Measurements from ENCODE around the gene ERGIC3. TPM values are rescaled to one million over a fixed set of nuclear protein-coding genes. Genes with fewer than 3 reads are reported as not detected.

ERGIC3 gene
- total and polyA plus RNA-seq, 11 donors, result 69.8 to 152 (median 101) TPM

GRCh38 chr20:35555951-35556645 lies 14.2 kb downstream of the ERGIC3 start:
- Histone ChIP-seq H3K27me3 (no peaks in the 10 kb centered on the region), H3K4me1 (no peaks in the 10 kb centered on the region), H3K27ac (no peak overlapping the region), H3K4me3 (no peak overlapping the region), H3K9me3 (no peaks in the 10 kb centered on the region), H3K36me3 (peaks cover 3 to 70% (median 50%) of the 10 kb centered on the region in 9 donors)
- ATAC-seq (no peak), DNase-seq (no peak)
- no peak for TF ChIP-seq POLR2A (IDR thresholded peaks at IDR 0.05)
- TF ChIP-seq, protein P1, sequence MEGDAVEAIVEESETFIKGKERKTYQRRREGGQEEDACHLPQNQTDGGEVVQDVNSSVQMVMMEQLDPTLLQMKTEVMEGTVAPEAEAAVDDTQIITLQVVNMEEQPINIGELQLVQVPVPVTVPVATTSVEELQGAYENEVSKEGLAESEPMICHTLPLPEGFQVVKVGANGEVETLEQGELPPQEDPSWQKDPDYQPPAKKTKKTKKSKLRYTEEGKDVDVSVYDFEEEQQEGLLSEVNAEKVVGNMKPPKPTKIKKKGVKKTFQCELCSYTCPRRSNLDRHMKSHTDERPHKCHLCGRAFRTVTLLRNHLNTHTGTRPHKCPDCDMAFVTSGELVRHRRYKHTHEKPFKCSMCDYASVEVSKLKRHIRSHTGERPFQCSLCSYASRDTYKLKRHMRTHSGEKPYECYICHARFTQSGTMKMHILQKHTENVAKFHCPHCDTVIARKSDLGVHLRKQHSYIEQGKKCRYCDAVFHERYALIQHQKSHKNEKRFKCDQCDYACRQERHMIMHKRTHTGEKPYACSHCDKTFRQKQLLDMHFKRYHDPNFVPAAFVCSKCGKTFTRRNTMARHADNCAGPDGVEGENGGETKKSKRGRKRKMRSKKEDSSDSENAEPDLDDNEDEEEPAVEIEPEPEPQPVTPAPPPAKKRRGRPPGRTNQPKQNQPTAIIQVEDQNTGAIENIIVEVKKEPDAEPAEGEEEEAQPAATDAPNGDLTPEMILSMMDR (IDR thresholded peaks at IDR 0.05), result no peak
- WGBS, 4 donors, result 89 to 98% (median 96%) methylated on average over 16 to 21 of the region's 21 CpGs
- intact Hi-C loops (cut with DNase I), result no loop called here

DNA sequence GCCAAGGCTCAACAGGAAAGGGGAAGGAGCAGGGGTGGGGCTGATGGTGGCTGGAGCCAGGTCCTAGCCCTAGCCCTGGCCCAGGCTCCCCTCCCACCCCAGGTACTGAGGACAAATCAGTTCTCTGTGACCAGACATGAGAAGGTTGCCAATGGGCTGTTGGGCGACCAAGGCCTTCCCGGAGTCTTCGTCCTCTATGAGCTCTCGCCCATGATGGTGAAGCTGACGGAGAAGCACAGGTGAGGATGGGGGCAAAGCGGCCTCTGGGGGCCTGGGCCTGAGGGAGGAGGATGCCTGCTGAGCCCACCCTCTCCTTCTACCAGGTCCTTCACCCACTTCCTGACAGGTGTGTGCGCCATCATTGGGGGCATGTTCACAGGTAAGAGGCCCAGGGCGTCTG lies 15.0 kb downstream of the ERGIC3 start:
- ATAC-seq, result no peak
- intact Hi-C loops (cut with DNase I), result no loop called here
- DNase-seq, result no peak
- no peak overlapping the region for H3K4me3 ChIP-seq
- no peak for TF ChIP-seq POLR2A (IDR thresholded peaks at IDR 0.05)
- TF ChIP-seq, protein P1 (IDR thresholded peaks at IDR 0.05), result no peak
- no peak overlapping the region for H3K27ac ChIP-seq
- no peaks in the 10 kb centered on the region for H3K4me1 ChIP-seq
- H3K27me3 ChIP-seq, result no peaks in the 10 kb centered on the region
- 94 to 96% (median 96%) methylated on average over 7 to 8 of the region's 8 CpGs for WGBS, 4 donors
- no peaks in the 10 kb centered on the region for H3K9me3 ChIP-seq
- peaks cover 3 to 62% (median 46%) of the 10 kb centered on the region in 9 donors for H3K36me3 ChIP-seq

DNA sequence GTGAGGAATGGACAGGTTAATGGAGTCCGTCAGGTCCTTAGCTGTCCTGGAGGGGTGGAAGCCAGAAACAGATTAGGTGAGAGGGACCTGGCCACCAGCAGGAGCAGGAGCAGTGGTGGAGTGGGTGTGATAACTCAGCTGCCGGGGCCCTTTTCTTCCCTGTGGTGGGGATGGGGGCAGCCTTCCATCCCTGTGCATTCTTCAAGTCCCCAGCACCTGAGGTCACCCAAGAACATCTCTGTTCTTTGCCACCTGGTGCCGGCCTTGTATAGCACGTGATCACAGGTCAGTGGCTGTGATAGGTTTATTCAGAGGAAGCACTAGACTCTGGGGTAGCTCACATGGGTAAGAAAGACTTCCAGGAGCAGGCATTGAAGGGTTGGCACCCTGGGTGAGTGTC lies 16.6 kb downstream of the ERGIC3 start:
- peaks cover 3 to 53% (median 34%) of the 10 kb centered on the region in 9 donors for H3K36me3 ChIP-seq
- TF ChIP-seq POLR2A (IDR thresholded peaks at IDR 0.05), result no peak
- TF ChIP-seq, protein P1 (IDR thresholded peaks at IDR 0.05), result no peak
- H3K27ac ChIP-seq, result no peak overlapping the region
- H3K4me3 ChIP-seq, result no peak overlapping the region
- no peaks in the 10 kb centered on the region for H3K27me3 ChIP-seq
- 90 to 97% (median 95%) methylated on average over 4 of the region's 4 CpGs for WGBS, 4 donors
- DNase-seq, result no peak
- intact Hi-C loops (cut with DNase I), result no loop called here
- no peaks in the 10 kb centered on the region for H3K9me3 ChIP-seq
- ATAC-seq, result no peak
- H3K4me1 ChIP-seq, result no peaks in the 10 kb centered on the region

- Histone ChIP-seq H3K27ac (no peak overlapping the region), H3K4me1 (no peaks in the 10 kb centered on the region), H3K9me3 (no peaks in the 10 kb centered on the region), H3K4me3 (no peak overlapping the region), H3K27me3 (no peaks in the 10 kb centered on the region), H3K36me3 (peaks cover 3 to 46% (median 28%) of the 10 kb centered on the region in 9 donors)
- 91 to 96% (median 92%) methylated on average over 24 of the region's 24 CpGs for WGBS, 4 donors
- DNase-seq (no peak), ATAC-seq (no peak)
- TF ChIP-seq, protein P1 (IDR thresholded peaks at IDR 0.05), result no peak
- TF ChIP-seq POLR2A (IDR thresholded peaks at IDR 0.05), result no peak
- intact Hi-C loops (cut with DNase I), result no loop called here
Measured at GRCh38 chr20:35559042-35559693, 17.3 kb downstream of the ERGIC3 start.

Data from heart left ventricle (tissue), 16 donors.